8988T (cell line): ENCODE results near the gene PEAK3.

ENCODE experiments used
- DNase-seq: peaks from one replicate; pipeline ENCODE4 v3.0.0; 2011

Gene PEAK3

GRCh38 chr19:2269244-2270156, 12.5 kb downstream of the PEAK3 start:
- DNase-seq, result peak; percentile 98

DNA sequence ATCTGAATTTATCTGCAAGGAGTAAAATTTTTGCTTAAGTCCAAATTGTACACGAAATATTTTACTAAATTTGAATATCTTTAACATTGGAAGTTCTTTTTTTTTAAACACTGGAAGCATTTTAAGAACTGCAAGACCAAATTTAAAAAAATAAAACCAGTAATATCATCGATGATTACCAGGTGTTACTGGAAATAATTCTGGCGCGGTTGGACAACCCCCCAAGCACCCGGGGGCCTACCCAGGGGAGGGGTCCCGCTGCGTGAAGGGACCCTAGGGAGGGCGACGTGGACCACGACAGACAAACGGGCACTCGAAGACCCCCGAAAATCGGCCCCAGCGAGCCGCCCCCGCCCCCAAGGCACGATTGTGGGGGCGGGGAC, 13.1 kb downstream of the PEAK3 start:
- DNase-seq, result no peak

- no peak for DNase-seq
These were observed 13.5 kb downstream of the PEAK3 start for GRCh38 chr19:2268480-2268830.

GRCh38 chr19:2266183-2266993, 15.6 kb downstream of the PEAK3 start:
- DNase-seq, result no peak

DNA sequence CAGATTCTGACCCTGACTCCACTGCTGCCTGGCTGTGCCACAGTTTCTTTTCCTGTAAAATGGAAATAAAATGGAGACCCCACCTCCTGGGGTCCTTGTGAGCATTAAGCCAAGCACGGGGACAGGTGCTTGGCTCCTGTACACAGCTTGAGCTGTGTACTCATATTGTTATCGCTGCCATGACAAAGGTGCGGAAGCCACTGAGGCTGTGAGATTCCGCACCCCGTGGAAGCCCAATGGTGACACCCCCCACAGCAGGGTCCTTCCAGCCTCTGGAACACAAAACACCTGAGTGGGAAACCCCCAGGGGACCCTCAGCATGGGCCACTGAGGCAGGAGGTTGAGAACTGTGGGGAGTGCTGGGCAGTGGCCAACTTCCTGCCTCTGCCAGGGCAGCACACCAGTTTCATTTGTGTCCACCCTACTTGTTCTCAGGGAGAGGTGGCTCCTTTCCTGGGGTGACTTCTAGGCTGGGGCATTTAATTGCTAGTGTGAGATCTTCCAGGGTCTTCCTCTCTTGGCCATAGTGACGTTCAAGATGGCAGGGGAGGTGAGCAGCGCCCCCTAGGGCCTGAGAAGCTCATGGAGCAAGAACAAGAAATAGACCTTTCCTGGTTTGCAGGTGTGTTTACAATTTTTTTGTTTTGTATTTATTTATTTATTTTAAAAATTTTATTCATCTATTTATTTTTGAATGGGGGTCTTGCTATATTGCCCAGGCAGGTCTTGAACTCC, 20.4 kb downstream of the PEAK3 start:
- peak; percentile 46 for DNase-seq

DNA sequence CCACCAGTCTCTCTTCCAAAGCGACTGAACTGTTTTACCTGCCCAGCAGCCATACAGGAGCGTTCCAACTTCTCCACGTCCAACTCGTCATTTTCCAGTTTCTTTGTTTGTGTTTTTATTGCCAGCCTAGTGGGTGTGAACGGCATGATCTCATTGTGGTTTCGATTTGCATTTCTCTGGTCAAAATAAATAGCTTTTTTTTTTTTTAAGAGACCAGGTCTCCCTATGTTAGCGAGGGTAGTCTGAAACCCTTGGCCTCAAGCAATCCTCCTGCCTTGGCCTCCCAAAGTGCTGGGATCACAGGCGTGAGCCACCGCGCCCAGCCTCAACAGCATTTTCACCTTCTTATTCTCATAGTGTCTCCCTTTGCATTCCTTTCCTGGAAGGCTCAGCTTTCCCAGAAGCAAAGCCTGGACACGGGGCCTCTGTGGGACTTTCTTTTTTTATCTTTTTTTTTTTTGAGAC, 21.6 kb downstream of the PEAK3 start:
- no peak for DNase-seq

- DNase-seq, result no peak
These were observed 22.6 kb downstream of the PEAK3 start for GRCh38 chr19:2259336-2259735.

- no peak for DNase-seq
These were observed 25.8 kb downstream of the PEAK3 start, which contains the start of gene JSRP1 for GRCh38 chr19:2255982-2256685. JSRP1 (minus strand) TSS chr19:2256417; CDS start chr19:2255314, 1,103 bp downstream.

GRCh38 chr19:2255112-2255845, 26.7 kb downstream of the PEAK3 start:
- peak; percentile 28 for DNase-seq

- DNase-seq, result peak; percentile 92
These were observed 27.7 kb downstream of the PEAK3 start for GRCh38 chr19:2254064-2254872.

DNA sequence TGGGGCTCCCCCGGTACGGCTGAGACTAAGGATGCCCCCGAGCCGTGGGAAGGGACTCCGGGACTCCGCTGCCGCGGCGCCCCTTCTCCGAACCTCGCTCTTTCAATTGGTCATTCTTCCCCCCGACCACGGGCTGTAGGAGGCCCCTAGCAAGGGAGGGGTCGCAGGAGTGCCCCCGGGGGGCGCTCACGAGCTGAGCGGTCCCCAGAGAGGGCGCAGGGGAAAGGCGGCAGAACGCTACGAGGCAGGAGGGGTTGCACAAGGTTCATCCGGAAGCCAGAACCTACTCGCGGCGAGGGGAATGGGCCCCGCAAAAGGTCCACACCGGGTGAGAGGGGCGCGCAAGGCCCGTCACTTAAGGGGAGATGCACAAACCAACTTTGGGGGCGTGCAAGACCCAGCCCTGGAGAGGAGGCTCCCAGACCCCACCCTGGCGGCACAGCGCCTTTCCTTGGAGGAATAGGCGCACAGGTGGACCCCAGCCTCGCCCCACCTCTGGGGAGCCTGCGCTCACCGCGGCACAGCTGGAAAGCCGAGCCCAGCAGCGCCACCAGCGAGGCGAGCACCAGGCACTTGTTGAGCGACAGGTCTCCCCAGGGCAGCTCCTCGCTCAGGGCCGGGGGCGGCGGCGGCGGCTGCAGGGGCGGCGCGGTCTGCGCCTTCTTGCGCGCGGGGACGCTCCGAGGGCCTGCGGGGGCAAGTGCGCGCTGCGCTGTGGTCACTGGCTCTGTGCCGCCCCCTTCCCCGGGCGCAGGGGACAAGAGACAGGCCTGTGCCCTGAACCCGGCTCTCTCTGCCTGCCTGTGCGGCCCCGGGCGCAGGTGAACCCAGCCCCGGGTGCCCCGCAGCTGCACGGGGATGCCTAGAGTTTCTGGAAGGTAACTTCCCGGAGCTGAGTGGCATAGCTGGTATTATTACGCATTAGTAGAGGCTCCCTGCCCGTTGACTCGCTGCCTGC, 28.6 kb downstream of the PEAK3 start:
- DNase-seq, result no peak

DNA sequence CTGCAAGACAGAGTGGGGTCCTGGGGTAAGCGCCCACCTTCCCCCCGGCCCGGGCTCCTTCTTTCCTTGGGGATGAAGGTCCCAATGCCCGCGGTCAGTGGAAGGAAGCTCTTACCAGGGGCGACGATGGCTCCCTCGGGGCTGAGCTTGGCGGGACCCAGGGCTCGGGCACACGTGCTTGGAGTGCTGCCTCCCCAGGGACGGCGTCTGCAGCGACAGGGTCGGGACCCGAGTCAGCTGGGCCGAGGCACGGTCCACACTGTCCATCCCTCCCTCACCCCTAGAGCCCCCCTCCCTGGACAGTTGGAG, 29.2 kb downstream of the PEAK3 start:
- no peak for DNase-seq

- no peak for DNase-seq
These were observed 29.7 kb downstream of the PEAK3 start for GRCh38 chr19:2252055-2252796.

- no peak for DNase-seq
These were observed 30.6 kb downstream of the PEAK3 start for GRCh38 chr19:2251106-2252054.

DNA sequence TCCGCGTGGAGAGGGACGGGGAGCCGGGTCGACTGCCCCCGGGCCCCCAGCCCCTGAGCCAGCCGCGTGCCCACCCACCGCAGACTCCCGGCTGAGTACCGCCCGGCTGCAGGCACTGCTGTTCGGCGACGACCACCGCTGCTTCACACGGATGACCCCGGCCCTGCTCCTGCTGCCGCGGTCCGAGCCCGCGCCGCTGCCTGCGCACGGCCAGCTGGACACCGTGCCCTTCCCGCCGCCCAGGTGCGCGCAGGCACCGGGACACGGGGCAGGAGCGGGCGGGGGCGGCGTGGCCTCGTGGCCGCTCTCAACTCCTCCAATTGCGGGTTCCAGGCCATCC, 31.2 kb downstream of the PEAK3 start:
- DNase-seq, result no peak

GRCh38 chr19:2249880-2250765, 31.9 kb downstream of the PEAK3 start:
- DNase-seq, result no peak
